Right lobe of liver (tissue), 6 donors: ENCODE measurements around the gene C8A. TPM values are rescaled to one million over a fixed set of nuclear protein-coding genes. Genes with fewer than 3 reads are reported as not detected.
A peak's percentile ranks its signal among the peaks of the same experiment; 100 is the strongest.

Experiments used
- ATAC-seq, 4 donors: fragments of 200-7000 bp; cut with Tn5 transposase; one replicate each; pipeline ENCODE4 v1.9.1; 2020; ENCODE audit warnings: mild to moderate bottlenecking in 4 of 4, moderate library complexity in 4 of 4
- DNase-seq, 3 donors: peaks; one replicate each; pipeline ENCODE4 v3.0.0-alpha.2; 2020
- H3K27ac ChIP-seq, 3 donors: fragments of 200-600 bp; one replicate each; pipeline ENCODE4 v1.8.0; 2022
- H3K27me3 ChIP-seq, 2 donors: fragments of 200-600 bp; one replicate each; pipeline ENCODE4 v1.8.0; 2022
- H3K36me3 ChIP-seq, 4 donors: fragments of 200-600 bp; sonication (generic) in 1 of 4; one replicate each; pipeline versions ENCODE4 v1.5.1 to v1.8.0; 2017 to 2022; ENCODE audit warnings: control low read depth in 1 of 4
- H3K4me1 ChIP-seq, 4 donors: fragments of 200-600 bp; sonication (generic) in 1 of 4; one replicate each; pipeline versions ENCODE4 v1.5.1 to v1.8.0; 2017 to 2022; ENCODE audit warnings: control low read depth in 1 of 4
- H3K4me3 ChIP-seq, 3 donors: fragments of 200-600 bp; one replicate each; pipeline ENCODE4 v1.8.0; 2022
- H3K9me3 ChIP-seq, 4 donors: fragments of 200-600 bp; sonication (generic) in 1 of 4; one replicate each; pipeline versions ENCODE4 v1.5.1 to v1.8.0; 2017 to 2022; ENCODE audit warnings: control low read depth in 1 of 4
- CTCF ChIP-seq, 4 donors: fragments of 200-600 bp in 3 of 4; fragments of 450-650 bp in 1 of 4; IDR thresholded peaks; one replicate each; pipeline versions ENCODE4 v1.5.1 to v1.8.0; 2016 to 2022; ENCODE audit warnings: antibody characterized with exemption in 4 of 4, mild to moderate bottlenecking in 2 of 4
- POLR2A ChIP-seq: fragments of 450-650 bp; IDR thresholded peaks from one replicate; pipeline ENCODE4 v1.6.1; 2017; ENCODE audit warnings: antibody characterized with exemption, mild to moderate bottlenecking
- WGBS: methylation state at CpG from one replicate; pipeline ENCODE4 v1.1.6; 2018; ENCODE audit warnings: low coverage, low lambda C conversion rate; ENCODE audit not compliant: insufficient coverage; ENCODE audit errors: missing lambda C conversion rate; 5-methylcytosine and 5-hydroxymethylcytosine counted together
- intact Hi-C, 2 donors: fragments of 100-400 bp; cut with DNase I; formaldehyde crosslinking; loops; one replicate each; pipeline versions ENCODE4 v1.11.2 to v1.14.1; 2022
- total RNA-seq, 6 experiments: library from RNA; depleted of rRNA in 2 of 6; stranded (reverse); fragments of >200 nt in 2 of 6; fragmentation: NEBNext Ultra II Directional in 3 of 6; extraction: Animal tissue kit (Norgen Biotek cat#: 25700) in 3 of 6; gene quantifications; one replicate each; pipeline versions ENCODE4 v1.1.0 to v1.2.4, GENCODE V29; 2016 to 2023
- donor health status: DM: no; HTN: yes; CAD: no.
- donor health status: DM: no; HTN: no; CAD: no.
- donor health status: DM: no; HTN: no; CAD: no.
- donor health status: DM: no; HTN: yes; CAD: no.
- donor health status: DM: no; HTN: yes; CAD: no.

Gene C8A
- total RNA-seq, 6 experiments from 2014 or later: 177 to 432 (median 299) TPM

GRCh38 chr1:56964349-56965017 is 109.9 kb downstream of the C8A start:
- TF ChIP-seq POLR2A (peak; percentile 78), CTCF (IDR thresholded peaks at IDR 0.05) (no peak)
- DNase-seq (peak; percentile 35 to 62 (median 58)), ATAC-seq (peak; percentile 19 to 46 (median 27))
- H3K4me1 ChIP-seq: peaks cover 0 to 57% (median 6%) of the 10 kb centered on the region in 4 donors
- intact Hi-C loops: loop anchor here in 1 of 2 donors (5.0 kb wide), 1 partner anchor 52 kb away; no protein-coding TSS in a partner anchor
- H3K27me3 ChIP-seq: no peaks in the 10 kb centered on the region
- WGBS: 33% methylated on average over 9 of the region's 9 CpGs
- H3K27ac ChIP-seq: peak overlapping the region; percentile 94 to 98 (median 94)
- H3K36me3 ChIP-seq: peaks cover 0 to 11% (median 2%) of the 10 kb centered on the region in 4 donors
- H3K4me3 ChIP-seq: peak overlapping the region; percentile 43 to 67 (median 60)
- H3K9me3 ChIP-seq: no peaks in the 10 kb centered on the region

- H3K9me3 ChIP-seq: no peaks in the 10 kb centered on the region
- intact Hi-C loops: loop anchor here in 1 of 2 donors (5.0 kb wide), 1 partner anchor 53 kb away; no protein-coding TSS in a partner anchor
Observed at GRCh38 chr1:56965191-56965590, 110.6 kb downstream of the C8A start.

GRCh38 chr1:56965916-56966697 is 111.5 kb downstream of the C8A start, which contains the start of gene C8B:
Gene C8B (minus strand): TSS chr1:56966015. CDS start chr1:56965948, 67 bp downstream.
- Histone ChIP-seq H3K36me3 (peaks cover 0 to 2% (median 0%) of the 10 kb centered on the region in 4 donors), H3K27me3 (no peaks in the 10 kb centered on the region), H3K9me3 (no peaks in the 10 kb centered on the region), H3K4me1 (peaks cover 0 to 43% (median 1%) of the 10 kb centered on the region in 4 donors), H3K27ac (peak within 1 kb of the TSS; percentile 94 to 98 (median 94)), H3K4me3 (peak within 1 kb of the TSS; percentile 43 to 67 (median 60))
- 26% methylated on average over 3 of the region's 3 CpGs for WGBS
- ATAC-seq (peak; percentile 48 to 76 (median 64)), DNase-seq (peak; percentile 34 to 80 (median 67))
- TF ChIP-seq POLR2A (peak; percentile 96), CTCF (IDR thresholded peaks at IDR 0.05) (no peak)
- intact Hi-C loops: loop anchor here in 1 of 2 donors (5.0 kb wide), 1 partner anchor 54 kb away; no protein-coding TSS in a partner anchor

More at GRCh38 chr1:56965191-56965590, 110.6 kb downstream of the C8A start:
- Histone ChIP-seq H3K27ac (peak overlapping the region; percentile 94 to 98 (median 94)), H3K27me3 (no peaks in the 10 kb centered on the region), H3K36me3 (peaks cover 0 to 5% (median 0%) of the 10 kb centered on the region in 4 donors), H3K4me1 (peaks cover 0 to 52% (median 2%) of the 10 kb centered on the region in 4 donors), H3K4me3 (peak overlapping the region; percentile 43 to 67 (median 60))
- 21% methylated on average over 3 of the region's 3 CpGs for WGBS
- ATAC-seq (peak in 1 of 4 donors; percentile 2), DNase-seq (no peak)
- no peak for TF ChIP-seq CTCF (IDR thresholded peaks at IDR 0.05)
- no peak for TF ChIP-seq POLR2A

- no peak for TF ChIP-seq CTCF (IDR thresholded peaks at IDR 0.05)
- no peak for TF ChIP-seq POLR2A
- no peaks in the 10 kb centered on the region for H3K27me3 ChIP-seq
- H3K36me3 ChIP-seq: no peaks in the 10 kb centered on the region
- DNase-seq (no peak), ATAC-seq (no peak)
- peak overlapping the region in 2 of 3 donors; percentile 47 to 60 for H3K4me3 ChIP-seq
- H3K27ac ChIP-seq: peak overlapping the region; percentile 94 to 98 (median 94)
- H3K9me3 ChIP-seq: no peaks in the 10 kb centered on the region
- peaks cover 0 to 37% (median 0%) of the 10 kb centered on the region in 4 donors for H3K4me1 ChIP-seq
- 83% methylated on average over 1 of the region's 1 CpG for WGBS
- intact Hi-C loops: loop anchor here in 1 of 2 donors (5.0 kb wide), 1 partner anchor 54 kb away; no protein-coding TSS in a partner anchor
Observed at GRCh38 chr1:56966698-56966999, 112.1 kb downstream of the C8A start.
